Gastrocnemius medialis (tissue), 4 donors: ENCODE data around the gene GNG5.

ENCODE experiments used
- POLR2A ChIP-seq, 2 donors: fragments of 450-650 bp; IDR thresholded peaks; one replicate each; pipeline ENCODE4 v1.6.1; 2017; ENCODE audit warnings: antibody characterized with exemption in 2 of 2, mild to moderate bottlenecking in 2 of 2, moderate library complexity in 2 of 2
- TF ChIP-seq, protein P1 (sequence below), 5 experiments: fragments of 450-650 bp in 3 of 5; fragments of 200-600 bp in 2 of 5; sonication (generic) in 2 of 5; IDR thresholded peaks in 4 of 5; conservative IDR thresholded peaks in 1 of 5; 1 replicate in 4 of 5; 2 replicates in 1 of 5; pipeline ENCODE4 v1.5.1; 2016 to 2019; ENCODE audit warnings: antibody characterized with exemption in 5 of 5, mild to moderate bottlenecking in 3 of 5, moderate library complexity in 3 of 5

DNA sequence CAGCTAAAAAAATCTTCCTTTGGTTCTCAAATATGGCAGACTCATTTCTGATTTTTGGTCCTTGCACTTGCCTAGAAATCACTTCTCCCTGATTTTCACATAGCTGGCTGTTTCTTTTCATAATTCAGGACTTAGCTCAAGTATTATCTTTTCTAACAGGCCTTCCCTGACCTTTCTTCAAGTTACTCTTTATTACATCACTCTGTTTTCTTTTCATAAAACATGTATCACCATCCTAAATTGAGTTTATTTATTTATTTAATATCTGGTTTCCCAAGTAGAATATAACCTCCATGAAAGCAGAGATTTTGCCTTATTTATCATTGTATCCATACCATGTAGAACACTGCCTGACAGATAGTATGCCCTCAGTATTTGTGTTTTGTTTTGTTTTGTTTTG lies 18.2 kb upstream of the GNG5 start:
- TF ChIP-seq, protein P1, sequence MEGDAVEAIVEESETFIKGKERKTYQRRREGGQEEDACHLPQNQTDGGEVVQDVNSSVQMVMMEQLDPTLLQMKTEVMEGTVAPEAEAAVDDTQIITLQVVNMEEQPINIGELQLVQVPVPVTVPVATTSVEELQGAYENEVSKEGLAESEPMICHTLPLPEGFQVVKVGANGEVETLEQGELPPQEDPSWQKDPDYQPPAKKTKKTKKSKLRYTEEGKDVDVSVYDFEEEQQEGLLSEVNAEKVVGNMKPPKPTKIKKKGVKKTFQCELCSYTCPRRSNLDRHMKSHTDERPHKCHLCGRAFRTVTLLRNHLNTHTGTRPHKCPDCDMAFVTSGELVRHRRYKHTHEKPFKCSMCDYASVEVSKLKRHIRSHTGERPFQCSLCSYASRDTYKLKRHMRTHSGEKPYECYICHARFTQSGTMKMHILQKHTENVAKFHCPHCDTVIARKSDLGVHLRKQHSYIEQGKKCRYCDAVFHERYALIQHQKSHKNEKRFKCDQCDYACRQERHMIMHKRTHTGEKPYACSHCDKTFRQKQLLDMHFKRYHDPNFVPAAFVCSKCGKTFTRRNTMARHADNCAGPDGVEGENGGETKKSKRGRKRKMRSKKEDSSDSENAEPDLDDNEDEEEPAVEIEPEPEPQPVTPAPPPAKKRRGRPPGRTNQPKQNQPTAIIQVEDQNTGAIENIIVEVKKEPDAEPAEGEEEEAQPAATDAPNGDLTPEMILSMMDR (IDR thresholded peaks at IDR 0.05 in 4 of 5, conservative IDR thresholded peaks at IDR 0.05 in 1 of 5), result no peak
- TF ChIP-seq POLR2A (IDR thresholded peaks at IDR 0.05), result no peak
